ENCODE data around the gene SERINC5. TPM values are rescaled to one million over a fixed set of nuclear protein-coding genes. Genes with fewer than 3 reads are reported as not detected.

SERINC5 gene
- total and polyA plus RNA-seq, 2 of the 4 experiments (the other 2 are of a cell fraction), result 5.0 to 8.1 TPM

DNA sequence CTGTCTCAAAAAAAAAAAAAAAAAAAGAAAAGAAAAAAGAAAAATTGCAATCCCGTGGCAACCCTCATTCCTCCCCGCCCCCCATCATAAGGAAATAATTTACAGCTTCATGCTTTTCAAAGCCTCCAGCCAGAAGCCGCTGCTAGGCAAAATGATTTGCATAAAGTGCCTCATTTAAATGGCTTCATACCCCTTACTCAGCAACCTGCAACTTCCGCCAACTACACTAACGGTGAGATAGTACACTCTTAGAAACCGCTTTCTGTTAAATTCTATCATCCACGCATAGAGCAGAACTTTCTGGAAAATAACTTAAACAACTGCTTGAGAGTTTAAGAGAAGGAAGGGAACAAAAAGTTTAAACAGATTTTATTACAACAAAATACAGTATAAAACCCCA lies 17.8 kb downstream of the SERINC5 start (continued):
- TF ChIP-seq RCOR1 (IDR thresholded peaks at IDR 0.05; ENCODE audit: insufficient replicate concordance, low read length), result no peak

DNA sequence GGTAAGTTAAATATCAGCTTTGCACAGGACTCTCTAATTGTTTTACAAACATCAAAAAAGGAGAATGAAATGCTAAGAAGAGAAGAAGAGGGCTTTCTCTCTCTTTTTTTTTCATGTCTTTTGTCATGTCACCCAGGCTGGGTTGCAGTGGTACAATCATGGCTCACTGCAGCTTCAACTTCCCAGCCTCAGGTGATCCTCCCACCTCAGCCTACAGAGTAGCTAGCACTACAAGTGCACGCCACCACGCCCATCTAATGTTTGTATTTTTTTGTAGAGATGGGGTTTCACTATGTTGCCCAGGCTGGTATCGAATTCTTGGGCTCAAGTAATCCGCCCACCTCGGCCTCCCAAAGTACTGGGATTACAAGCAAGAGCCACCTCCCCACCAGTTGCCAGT lies 18.6 kb downstream of the SERINC5 start:
- H3K56ac ChIP-seq (ENCODE audit: extremely low read depth, insufficient read depth, low read length), result no peak overlapping the region
- H3K4me3 ChIP-seq (ENCODE audit: insufficient read depth, low read depth, low read length), result no peak overlapping the region
- in situ Hi-C loops (cut with MboI; ENCODE audit: low sequenced_read_pairs), result no loop called here
- no TSS peak for BruUV-seq (replicated peaks)
- no peak overlapping the region for H3K9ac ChIP-seq (ENCODE audit: low read depth, low read length)
- no peak overlapping the region for H2BK20ac ChIP-seq (ENCODE audit: low read depth, low read length)
- H3K9me3 ChIP-seq (ENCODE audit: control insufficient read depth, insufficient read depth, low read length), result no peaks in the 10 kb centered on the region
- ChIA-PET POLR2A (ENCODE audit: unreplicated experiment) (interaction anchor here (0.6 to 0.7 kb wide), 2 partner anchors 19 to 29 kb away, joined by 3 to 4 read pairs; no protein-coding TSS in a partner anchor), CTCF (no interaction called here)
- H3K36me3 ChIP-seq (ENCODE audit: control insufficient read depth, insufficient read depth, low read length), result no peaks in the 10 kb centered on the region
- no peak overlapping the region for H2AK9ac ChIP-seq (replicated peaks; ENCODE audit: low read depth, low read length, poor library complexity)
- no peak for ATAC-seq (ENCODE audit: low read depth)
- peaks cover 6 to 14% of the 10 kb centered on the region in 2 experiments; a peak in 2 of 4 replicates for H3K79me1 ChIP-seq (ENCODE audit: low read depth in 1 of 2, low read length in 2 of 2)
- no CpG with 5 or more reads among the region's 5 CpGs for WGBS, 2 experiments (ENCODE audit: extremely low coverage in 2 of 2, insufficient read length in 1 of 2)
- H2BK15ac ChIP-seq (ENCODE audit: low read depth, low read length), result no peak overlapping the region
- no peak overlapping the region for H3K4ac ChIP-seq (ENCODE audit: low read depth, low read length)
- no peaks in the 10 kb centered on the region for H4K20me1 ChIP-seq (ENCODE audit: insufficient read depth, low read length)
- no peak overlapping the region for H2AK5ac ChIP-seq (ENCODE audit: low read depth, low read length)
- no peak for TF ChIP-seq FOS (IDR thresholded peaks at IDR 0.05; ENCODE audit: low read depth, low read length)
- no peak for TF ChIP-seq CEBPB (IDR thresholded peaks at IDR 0.05; ENCODE audit: low read depth, low read length)
- TF ChIP-seq, protein P1, sequence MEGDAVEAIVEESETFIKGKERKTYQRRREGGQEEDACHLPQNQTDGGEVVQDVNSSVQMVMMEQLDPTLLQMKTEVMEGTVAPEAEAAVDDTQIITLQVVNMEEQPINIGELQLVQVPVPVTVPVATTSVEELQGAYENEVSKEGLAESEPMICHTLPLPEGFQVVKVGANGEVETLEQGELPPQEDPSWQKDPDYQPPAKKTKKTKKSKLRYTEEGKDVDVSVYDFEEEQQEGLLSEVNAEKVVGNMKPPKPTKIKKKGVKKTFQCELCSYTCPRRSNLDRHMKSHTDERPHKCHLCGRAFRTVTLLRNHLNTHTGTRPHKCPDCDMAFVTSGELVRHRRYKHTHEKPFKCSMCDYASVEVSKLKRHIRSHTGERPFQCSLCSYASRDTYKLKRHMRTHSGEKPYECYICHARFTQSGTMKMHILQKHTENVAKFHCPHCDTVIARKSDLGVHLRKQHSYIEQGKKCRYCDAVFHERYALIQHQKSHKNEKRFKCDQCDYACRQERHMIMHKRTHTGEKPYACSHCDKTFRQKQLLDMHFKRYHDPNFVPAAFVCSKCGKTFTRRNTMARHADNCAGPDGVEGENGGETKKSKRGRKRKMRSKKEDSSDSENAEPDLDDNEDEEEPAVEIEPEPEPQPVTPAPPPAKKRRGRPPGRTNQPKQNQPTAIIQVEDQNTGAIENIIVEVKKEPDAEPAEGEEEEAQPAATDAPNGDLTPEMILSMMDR (conservative IDR thresholded peaks at IDR 0.05; ENCODE audit: low read depth, low read length), result no peak
- TF ChIP-seq RAD21 (IDR thresholded peaks at IDR 0.05; ENCODE audit: low read length), result no peak
- TF ChIP-seq, protein P2, sequence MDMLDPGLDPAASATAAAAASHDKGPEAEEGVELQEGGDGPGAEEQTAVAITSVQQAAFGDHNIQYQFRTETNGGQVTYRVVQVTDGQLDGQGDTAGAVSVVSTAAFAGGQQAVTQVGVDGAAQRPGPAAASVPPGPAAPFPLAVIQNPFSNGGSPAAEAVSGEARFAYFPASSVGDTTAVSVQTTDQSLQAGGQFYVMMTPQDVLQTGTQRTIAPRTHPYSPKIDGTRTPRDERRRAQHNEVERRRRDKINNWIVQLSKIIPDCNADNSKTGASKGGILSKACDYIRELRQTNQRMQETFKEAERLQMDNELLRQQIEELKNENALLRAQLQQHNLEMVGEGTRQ (IDR thresholded peaks at IDR 0.05; ENCODE audit: low read depth, low read length), result no peak
- TF ChIP-seq, protein P3, sequence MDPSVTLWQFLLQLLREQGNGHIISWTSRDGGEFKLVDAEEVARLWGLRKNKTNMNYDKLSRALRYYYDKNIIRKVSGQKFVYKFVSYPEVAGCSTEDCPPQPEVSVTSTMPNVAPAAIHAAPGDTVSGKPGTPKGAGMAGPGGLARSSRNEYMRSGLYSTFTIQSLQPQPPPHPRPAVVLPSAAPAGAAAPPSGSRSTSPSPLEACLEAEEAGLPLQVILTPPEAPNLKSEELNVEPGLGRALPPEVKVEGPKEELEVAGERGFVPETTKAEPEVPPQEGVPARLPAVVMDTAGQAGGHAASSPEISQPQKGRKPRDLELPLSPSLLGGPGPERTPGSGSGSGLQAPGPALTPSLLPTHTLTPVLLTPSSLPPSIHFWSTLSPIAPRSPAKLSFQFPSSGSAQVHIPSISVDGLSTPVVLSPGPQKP (IDR thresholded peaks at IDR 0.05; ENCODE audit: borderline replicate concordance, low read depth, low read length), result no peak
- TF ChIP-seq CHD1 (IDR thresholded peaks at IDR 0.05; ENCODE audit: low read depth, low read length), result no peak
- no peak for TF ChIP-seq POLR2A (IDR thresholded peaks at IDR 0.05; ENCODE audit: low read depth, low read length)
- no peaks in the 10 kb centered on the region for H3K9me1 ChIP-seq (ENCODE audit: insufficient read depth, low read length)
- intact Hi-C loops (cut with micrococcal nuclease), result no loop called here
- H3K23ac ChIP-seq (ENCODE audit: low read depth, low read length), result no peak overlapping the region
- DNase-seq, result no peak
- no peak overlapping the region for H3K14ac ChIP-seq (replicated peaks; ENCODE audit: low read depth, low read length)
- H3K27me3 ChIP-seq (ENCODE audit: control insufficient read depth, insufficient read depth, low read length), result no peaks in the 10 kb centered on the region
- no peak overlapping the region for H3K18ac ChIP-seq (ENCODE audit: low read depth, low read length)
- dilution Hi-C loops (cut with HindIII; ENCODE audit: low sequenced_read_pairs, unreplicated experiment), result no loop called here
- H2BK120ac ChIP-seq (ENCODE audit: low read depth, low read length), result no peak overlapping the region
- H2AFZ ChIP-seq (replicated peaks; ENCODE audit: low read length, poor library complexity), result no peak overlapping the region
- H3K4me1 ChIP-seq (ENCODE audit: control insufficient read depth, insufficient read depth, low read length), result peaks cover 6% of the 10 kb centered on the region
- H4K91ac ChIP-seq (ENCODE audit: insufficient read depth, low read depth, low read length), result no peak overlapping the region
- H4K5ac ChIP-seq (ENCODE audit: low read depth, low read length), result no peak overlapping the region
- no peak overlapping the region for H3K27ac ChIP-seq (ENCODE audit: insufficient read depth, low read length)
- no peak overlapping the region for H2BK5ac ChIP-seq (ENCODE audit: low read depth, low read length, poor library complexity, severe bottlenecking)
- H3K4me2 ChIP-seq (ENCODE audit: low read depth, low read length), result no peak overlapping the region
- H4K8ac ChIP-seq (ENCODE audit: low read depth in 2 of 2, low read length in 2 of 2), result no peak overlapping the region
